Measurements from ENCODE around the gene CFHR2.

Gene CFHR2

GRCh38 chr1:197001828-197002227 is 58.3 kb downstream of the CFHR2 start:
- DNase-seq (ENCODE audit: low read depth): no peak

- DNase-seq (ENCODE audit: low read depth): no peak
Observed at GRCh38 chr1:197003132-197003531, 59.6 kb downstream of the CFHR2 start.

- no peak for DNase-seq (ENCODE audit: low read depth)
Observed at GRCh38 chr1:197008861-197009260, 65.3 kb downstream of the CFHR2 start.

Data from fibroblast of gingiva (primary cell).